Measurements from ENCODE around the gene NIN.

Gene NIN

GRCh38 chr14:50860478-50861086 is 29.6 kb upstream of the NIN start:
- Histone ChIP-seq H3K27me3 (no peaks in the 10 kb centered on the region), H3K4me3 (ENCODE audit: low read depth in 1 of 2, low read length in 1 of 2) (peak overlapping the region; percentile 64 to 65), H3K36me3 (no peaks in the 10 kb centered on the region), H3K4me1 (ENCODE audit: control insufficient read depth in 1 of 2, insufficient read depth in 1 of 2, low read depth in 1 of 2, low read length in 1 of 2) (peaks cover 36 to 44% of the 10 kb centered on the region in 2 experiments), H3K27ac (peak overlapping the region; percentile 74), H3K9me3 (no peaks in the 10 kb centered on the region)
- peak; percentile 82 for TF ChIP-seq CTCF (IDR thresholded peaks at IDR 0.05)

- Histone ChIP-seq H3K4me3 (ENCODE audit: low read depth in 1 of 2, low read length in 1 of 2) (peak overlapping the region; percentile 64 to 65), H3K27ac (peak overlapping the region; percentile 74), H3K4me1 (ENCODE audit: control insufficient read depth in 1 of 2, insufficient read depth in 1 of 2, low read depth in 1 of 2, low read length in 1 of 2) (peaks cover 23 to 31% of the 10 kb centered on the region in 2 experiments), H3K36me3 (no peaks in the 10 kb centered on the region), H3K9me3 (no peaks in the 10 kb centered on the region), H3K27me3 (no peaks in the 10 kb centered on the region)
- TF ChIP-seq CTCF (IDR thresholded peaks at IDR 0.05): no peak
These were observed 28.3 kb upstream of the NIN start for GRCh38 chr14:50859296-50859624.

- Histone ChIP-seq H3K9me3 (no peaks in the 10 kb centered on the region), H3K27ac (no peak overlapping the region), H3K4me1 (ENCODE audit: control insufficient read depth in 1 of 2, insufficient read depth in 1 of 2, low read depth in 1 of 2, low read length in 1 of 2) (peaks cover 11 to 15% of the 10 kb centered on the region in 2 experiments), H3K4me3 (ENCODE audit: low read depth in 1 of 2, low read length in 1 of 2) (no peak overlapping the region), H3K27me3 (no peaks in the 10 kb centered on the region), H3K36me3 (no peaks in the 10 kb centered on the region)
- TF ChIP-seq CTCF (IDR thresholded peaks at IDR 0.05): no peak
These were observed 25.7 kb upstream of the NIN start for GRCh38 chr14:50856660-50857059.

GRCh38 chr14:50855558-50855957 is 24.6 kb upstream of the NIN start:
- H3K4me3 ChIP-seq (ENCODE audit: low read depth in 1 of 2, low read length in 1 of 2): no peak overlapping the region
- H3K36me3 ChIP-seq: no peaks in the 10 kb centered on the region
- H3K9me3 ChIP-seq: no peaks in the 10 kb centered on the region
- H3K4me1 ChIP-seq (ENCODE audit: control insufficient read depth in 1 of 2, insufficient read depth in 1 of 2, low read depth in 1 of 2, low read length in 1 of 2): peaks cover 10 to 15% of the 10 kb centered on the region in 2 experiments
- no peaks in the 10 kb centered on the region for H3K27me3 ChIP-seq
- TF ChIP-seq CTCF (IDR thresholded peaks at IDR 0.05): no peak
- H3K27ac ChIP-seq: no peak overlapping the region

- Histone ChIP-seq H3K27me3 (no peaks in the 10 kb centered on the region), H3K36me3 (no peaks in the 10 kb centered on the region), H3K27ac (no peak overlapping the region), H3K9me3 (no peaks in the 10 kb centered on the region), H3K4me1 (ENCODE audit: control insufficient read depth in 1 of 2, insufficient read depth in 1 of 2, low read depth in 1 of 2, low read length in 1 of 2) (peaks cover 3 to 6% of the 10 kb centered on the region in 2 experiments), H3K4me3 (ENCODE audit: low read depth in 1 of 2, low read length in 1 of 2) (no peak overlapping the region)
- TF ChIP-seq CTCF (IDR thresholded peaks at IDR 0.05): no peak
These were observed 23.6 kb upstream of the NIN start for GRCh38 chr14:50854521-50854920.
